ENCODE data around the gene PAPOLG.

The PAPOLG gene

DNA sequence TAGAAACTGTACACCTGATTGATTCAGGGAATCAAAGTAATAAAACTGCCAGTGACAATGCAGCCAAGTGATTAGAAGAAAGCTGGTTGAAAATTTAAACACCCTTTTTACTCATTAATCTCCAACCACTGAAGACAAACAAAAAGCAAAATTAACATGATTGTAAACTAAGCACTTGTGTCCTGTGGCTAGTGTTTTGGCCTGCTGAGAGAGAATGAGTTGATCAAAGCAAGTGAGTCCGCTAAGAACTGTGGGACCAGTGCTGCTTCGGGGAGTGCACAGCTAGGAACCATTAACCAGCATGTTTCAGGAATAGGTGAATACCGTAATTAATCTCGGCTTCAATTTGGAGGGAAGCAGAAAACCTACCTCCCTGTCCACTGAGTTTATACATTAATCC is 13.6 kb upstream of the PAPOLG start:
- H3K4me3 ChIP-seq (replicated peaks; ENCODE audit: low read depth, low read length) = no peak overlapping the region
- TF ChIP-seq, protein P1, sequence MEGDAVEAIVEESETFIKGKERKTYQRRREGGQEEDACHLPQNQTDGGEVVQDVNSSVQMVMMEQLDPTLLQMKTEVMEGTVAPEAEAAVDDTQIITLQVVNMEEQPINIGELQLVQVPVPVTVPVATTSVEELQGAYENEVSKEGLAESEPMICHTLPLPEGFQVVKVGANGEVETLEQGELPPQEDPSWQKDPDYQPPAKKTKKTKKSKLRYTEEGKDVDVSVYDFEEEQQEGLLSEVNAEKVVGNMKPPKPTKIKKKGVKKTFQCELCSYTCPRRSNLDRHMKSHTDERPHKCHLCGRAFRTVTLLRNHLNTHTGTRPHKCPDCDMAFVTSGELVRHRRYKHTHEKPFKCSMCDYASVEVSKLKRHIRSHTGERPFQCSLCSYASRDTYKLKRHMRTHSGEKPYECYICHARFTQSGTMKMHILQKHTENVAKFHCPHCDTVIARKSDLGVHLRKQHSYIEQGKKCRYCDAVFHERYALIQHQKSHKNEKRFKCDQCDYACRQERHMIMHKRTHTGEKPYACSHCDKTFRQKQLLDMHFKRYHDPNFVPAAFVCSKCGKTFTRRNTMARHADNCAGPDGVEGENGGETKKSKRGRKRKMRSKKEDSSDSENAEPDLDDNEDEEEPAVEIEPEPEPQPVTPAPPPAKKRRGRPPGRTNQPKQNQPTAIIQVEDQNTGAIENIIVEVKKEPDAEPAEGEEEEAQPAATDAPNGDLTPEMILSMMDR (IDR thresholded peaks at IDR 0.05; ENCODE audit: low read length, missing control alignments) = no peak
- DNase-seq (ENCODE audit: low read depth) = no peak

DNA sequence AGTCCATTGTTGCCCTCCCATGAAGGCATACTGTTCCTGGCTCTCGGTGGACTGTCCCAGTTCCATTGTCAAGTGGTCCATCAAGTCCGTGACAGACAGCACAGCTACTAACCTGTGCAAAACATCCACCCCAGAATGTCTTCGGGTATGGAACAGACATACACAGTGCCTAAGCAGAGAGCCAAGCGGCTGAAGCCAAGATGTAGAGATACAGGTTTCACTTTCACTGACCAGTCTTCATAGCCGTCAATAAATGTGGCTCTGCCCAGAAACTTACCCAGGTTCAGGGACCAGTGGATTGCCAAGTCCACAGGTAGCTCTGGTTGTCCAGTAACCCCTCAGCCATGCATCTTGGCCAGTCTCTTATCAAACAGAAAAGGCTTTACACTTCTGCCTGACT is 10.7 kb upstream of the PAPOLG start:
- DNase-seq (ENCODE audit: low read depth) = no peak

DNA sequence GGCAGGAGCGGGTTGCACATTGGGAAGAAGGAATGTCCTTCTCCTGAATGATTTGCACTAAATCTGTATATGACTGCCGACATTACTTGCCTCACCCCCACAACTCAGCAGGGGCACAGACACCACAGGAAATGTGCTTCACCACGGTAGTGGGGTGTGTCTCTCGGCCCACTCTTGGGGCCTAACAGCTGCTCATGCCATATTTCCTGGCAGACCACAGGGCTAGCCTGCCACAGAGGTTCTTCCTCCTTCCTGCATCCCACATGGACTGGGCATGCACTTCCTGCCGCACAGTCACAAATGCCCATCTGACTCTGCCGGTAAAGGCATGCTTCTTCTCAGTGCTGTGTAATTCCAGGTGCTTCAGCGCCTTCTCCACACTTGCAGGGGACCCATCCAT is 10.3 kb upstream of the PAPOLG start:
- TF ChIP-seq, protein P1 (IDR thresholded peaks at IDR 0.05; ENCODE audit: low read length, missing control alignments) = no peak
- H3K4me3 ChIP-seq (replicated peaks; ENCODE audit: low read depth, low read length) = no peak overlapping the region
- no peak for DNase-seq (ENCODE audit: low read depth)

More for the DNA sequence above, 10.7 kb upstream of the PAPOLG start:
- H3K4me3 ChIP-seq (replicated peaks; ENCODE audit: low read depth, low read length) = no peak overlapping the region
- TF ChIP-seq, protein P1 (IDR thresholded peaks at IDR 0.05; ENCODE audit: low read length, missing control alignments) = no peak

GRCh38 chr2:60746318-60746717 is 9.8 kb upstream of the PAPOLG start:
- DNase-seq (ENCODE audit: low read depth) = no peak
- no peak overlapping the region for H3K4me3 ChIP-seq (replicated peaks; ENCODE audit: low read depth, low read length)
- TF ChIP-seq, protein P1 (IDR thresholded peaks at IDR 0.05; ENCODE audit: low read length, missing control alignments) = no peak

- no peak for DNase-seq (ENCODE audit: low read depth)
- TF ChIP-seq, protein P1 (IDR thresholded peaks at IDR 0.05; ENCODE audit: low read length, missing control alignments) = no peak
- H3K4me3 ChIP-seq (replicated peaks; ENCODE audit: low read depth, low read length) = no peak overlapping the region
Observed at GRCh38 chr2:60759654-60760053, 3.6 kb downstream of the PAPOLG start.

GRCh38 chr2:60764736-60765534 is 8.9 kb downstream of the PAPOLG start:
- no peak overlapping the region for H3K4me3 ChIP-seq (replicated peaks; ENCODE audit: low read depth, low read length)
- no peak for DNase-seq (ENCODE audit: low read depth)
- TF ChIP-seq, protein P1 (IDR thresholded peaks at IDR 0.05; ENCODE audit: low read length, missing control alignments) = no peak

GRCh38 chr2:60766283-60766682 is 10.2 kb downstream of the PAPOLG start:
- no peak for DNase-seq (ENCODE audit: low read depth)
- no peak overlapping the region for H3K4me3 ChIP-seq (replicated peaks; ENCODE audit: low read depth, low read length)
- TF ChIP-seq, protein P1 (IDR thresholded peaks at IDR 0.05; ENCODE audit: low read length, missing control alignments) = no peak

Data from fibroblast of pulmonary artery (primary cell).